Astrocyte (in vitro differentiated cells and primary cell): ENCODE data around the gene THOC2. TPM values are rescaled to one million over a fixed set of nuclear protein-coding genes. Genes with fewer than 3 reads are reported as not detected.
"Not testable (repeated sequence)": the region's sequence is repeated elsewhere in the genome, so short reads cannot be mapped to it uniquely, and the experiment has no call there.

Experiments used
- DNase-seq: peaks from one replicate; pipeline ENCODE4 v3.0.0-alpha.2; 2010; ENCODE audit warnings: low read depth
- FAIRE-seq: peaks from 2 replicates; lab custom pipeline; 2011; peaks lifted over from hg19 to GRCh38; lab: Jason Lieb, UNC
- H2AFZ ChIP-seq: 2 replicates; pipeline ENCODE4 v1.6.0; 2012; ENCODE audit warnings: low read depth, low read length, inconsistent platforms
- H3K27ac ChIP-seq: 2 replicates; pipeline ENCODE4 v1.5.1; 2011; ENCODE audit warnings: low read depth, low read length, inconsistent platforms
- H3K27me3 ChIP-seq: 2 replicates; pipeline ENCODE4 v1.6.0; 2011; ENCODE audit warnings: low read length, inconsistent platforms; ENCODE audit not compliant: insufficient read depth
- H3K36me3 ChIP-seq: 2 replicates; pipeline ENCODE4 v1.5.1; 2011; ENCODE audit warnings: low read length, inconsistent platforms; ENCODE audit not compliant: insufficient read depth
- H3K4me1 ChIP-seq: 2 replicates; pipeline ENCODE4 v1.5.1; 2011; ENCODE audit warnings: low read length, inconsistent platforms; ENCODE audit not compliant: insufficient read depth
- H3K4me2 ChIP-seq: 2 replicates; pipeline ENCODE4 v1.6.0; 2012; ENCODE audit warnings: low read length, inconsistent platforms
- H3K4me3 ChIP-seq: 2 replicates; pipeline ENCODE4 v1.5.1; 2011; ENCODE audit warnings: low read depth, mild to moderate bottlenecking, low read length, inconsistent platforms; ENCODE audit not compliant: insufficient read depth
- H3K79me2 ChIP-seq: 2 replicates; pipeline ENCODE4 v1.6.0; 2012; ENCODE audit warnings: mild to moderate bottlenecking, low read length, inconsistent platforms; ENCODE audit not compliant: insufficient read depth
- H3K9ac ChIP-seq: 2 replicates; pipeline ENCODE4 v1.6.0; 2012; ENCODE audit warnings: mild to moderate bottlenecking, low read length, inconsistent platforms
- H3K9me3 ChIP-seq: 2 replicates; pipeline ENCODE4 v1.5.1; 2012; ENCODE audit warnings: low read depth, mild to moderate bottlenecking, low read length, inconsistent platforms; ENCODE audit not compliant: insufficient read depth
- H4K20me1 ChIP-seq: 2 replicates; pipeline ENCODE4 v1.6.0; 2012; ENCODE audit warnings: low read length, inconsistent platforms; ENCODE audit not compliant: insufficient read depth
- H3K27ac Mint-ChIP-seq: one replicate; pipeline ENCODE4 v1.8.0; 2021; ENCODE audit warnings: mild to moderate bottlenecking, mixed read lengths; ENCODE audit not compliant: unreplicated experiment
- H3K27me3 Mint-ChIP-seq: one replicate; pipeline ENCODE4 v1.8.0; 2021; ENCODE audit warnings: low read depth, mixed read lengths; ENCODE audit not compliant: unreplicated experiment
- H3K36me3 Mint-ChIP-seq: one replicate; pipeline ENCODE4 v1.8.0; 2021; ENCODE audit warnings: low read depth, mixed read lengths; ENCODE audit not compliant: unreplicated experiment
- H3K4me1 Mint-ChIP-seq: one replicate; pipeline ENCODE4 v1.8.0; 2021; ENCODE audit warnings: low read depth, mixed read lengths; ENCODE audit not compliant: unreplicated experiment
- H3K4me3 Mint-ChIP-seq: one replicate; pipeline ENCODE4 v1.8.0; 2021; ENCODE audit warnings: mild to moderate bottlenecking, moderate library complexity, mixed read lengths; ENCODE audit not compliant: unreplicated experiment
- H3K9me3 Mint-ChIP-seq: one replicate; pipeline ENCODE4 v1.8.0; 2021; ENCODE audit warnings: mild to moderate bottlenecking, mixed read lengths; ENCODE audit not compliant: unreplicated experiment
- CTCF ChIP-seq: IDR thresholded peaks from 2 replicates; pipeline ENCODE4 v1.5.1; 2011; ENCODE audit warnings: low read depth, mild to moderate bottlenecking, inconsistent platforms, low read length, moderate library complexity; ENCODE audit not compliant: insufficient read depth
- EZH2 ChIP-seq: IDR thresholded peaks from 2 replicates; pipeline ENCODE4 v1.6.1; 2012; ENCODE audit warnings: mild to moderate bottlenecking, low read length, inconsistent platforms; ENCODE audit not compliant: insufficient read depth
- total RNA-seq: library from RNA; stranded (reverse); gene quantifications from 2 replicates; pipeline ENCODE4 v1.2.1, GENCODE V29; 2021

The THOC2 gene
- total RNA-seq, 1 donor from 2014 or later: 64.8 TPM

- TF ChIP-seq EZH2 (no peak), CTCF (no peak)
- Histone ChIP-seq H3K4me2 (peak overlapping the region; percentile 89), H3K9ac (peak overlapping the region; percentile 76), H3K9me3 (no peaks in the 10 kb centered on the region), H2AFZ (peak overlapping the region; percentile 94), H3K4me3 (peak overlapping the region; percentile 68), H3K27ac (peak overlapping the region; percentile 78), H3K27me3 (no peaks in the 10 kb centered on the region), H3K79me2 (no peaks in the 10 kb centered on the region), H3K36me3 (no peaks in the 10 kb centered on the region), H3K4me1 (no peaks in the 10 kb centered on the region), H4K20me1 (no peaks in the 10 kb centered on the region)
- H3K4me3 Mint-ChIP-seq: peak overlapping the region; percentile 77
- no peaks in the 10 kb centered on the region for H3K4me1 Mint-ChIP-seq
- DNase-seq (peak; percentile 78), FAIRE-seq (peak; percentile 26)
- no peak overlapping the region for H3K27ac Mint-ChIP-seq
- H3K27me3 Mint-ChIP-seq: no peaks in the 10 kb centered on the region
- no peaks in the 10 kb centered on the region for H3K36me3 Mint-ChIP-seq
- H3K9me3 Mint-ChIP-seq: no peaks in the 10 kb centered on the region
Measured at GRCh38 chrX:123764967-123765871, 32.4 kb upstream of the THOC2 start.

- not testable (repeated sequence) for H3K36me3 Mint-ChIP-seq, H3K27ac Mint-ChIP-seq, H3K4me3 Mint-ChIP-seq, H3K9ac ChIP-seq, H2AFZ ChIP-seq, H3K4me2 ChIP-seq, H3K36me3 ChIP-seq, H3K27ac ChIP-seq, H3K27me3 Mint-ChIP-seq, FAIRE-seq, H3K4me1 Mint-ChIP-seq, H3K4me1 ChIP-seq, H4K20me1 ChIP-seq, H3K9me3 Mint-ChIP-seq, DNase-seq, H3K79me2 ChIP-seq, H3K4me3 ChIP-seq, H3K9me3 ChIP-seq, H3K27me3 ChIP-seq
Measured at GRCh38 chrX:123759849-123760248, 27.0 kb upstream of the THOC2 start.

- H3K36me3 ChIP-seq, H3K9me3 ChIP-seq, H3K27ac ChIP-seq, H3K4me1 ChIP-seq, H3K4me3 Mint-ChIP-seq, H3K9me3 Mint-ChIP-seq, H3K27ac Mint-ChIP-seq, H3K27me3 Mint-ChIP-seq, H3K79me2 ChIP-seq, H3K27me3 ChIP-seq, H2AFZ ChIP-seq, H3K4me1 Mint-ChIP-seq, FAIRE-seq, DNase-seq, H3K9ac ChIP-seq, H4K20me1 ChIP-seq, H3K36me3 Mint-ChIP-seq, H3K4me3 ChIP-seq, H3K4me2 ChIP-seq: not testable (repeated sequence)
Measured at GRCh38 chrX:123757794-123758193, 24.9 kb upstream of the THOC2 start.
